C4-2B (cell line): ENCODE data around the gene MAPKBP1.

Experiments
- H3K27ac ChIP-seq: fragments of 450-650 bp; 2 replicates; pipeline ENCODE4 v1.5.1; 2017
- ZFX ChIP-seq: fragments of 450-650 bp; IDR thresholded peaks from 2 replicates; pipeline ENCODE4 v1.6.1; 2017
- TF ChIP-seq, protein P1 (sequence below): fragments of 450-650 bp; conservative IDR thresholded peaks from 2 replicates; pipeline ENCODE4 v1.5.1; 2017; ENCODE audit warnings: mild to moderate bottlenecking

MAPKBP1 gene

DNA sequence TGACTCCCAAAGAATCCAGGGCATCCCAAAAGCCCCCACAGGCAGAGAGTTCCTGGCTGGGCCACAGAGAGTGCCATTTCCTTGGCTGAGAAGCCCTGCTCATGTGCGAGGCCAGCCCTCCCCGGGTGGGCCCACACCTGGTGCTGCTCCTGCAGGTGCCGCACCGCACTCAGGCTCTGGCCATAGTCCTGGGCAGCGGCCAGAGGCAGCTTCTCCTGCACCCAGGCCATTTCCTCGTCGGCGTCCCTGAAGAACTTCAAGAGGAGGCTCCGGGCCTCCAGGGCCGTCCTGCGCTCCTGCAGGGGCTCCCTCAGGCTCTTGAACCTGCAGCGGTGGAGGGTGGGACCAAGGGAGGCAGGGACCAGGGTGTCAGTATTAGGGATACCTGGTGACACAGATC lies 82.4 kb downstream of the MAPKBP1 start:
- no peak overlapping the region for H3K27ac ChIP-seq
- no peak for TF ChIP-seq ZFX
- TF ChIP-seq, protein P1, sequence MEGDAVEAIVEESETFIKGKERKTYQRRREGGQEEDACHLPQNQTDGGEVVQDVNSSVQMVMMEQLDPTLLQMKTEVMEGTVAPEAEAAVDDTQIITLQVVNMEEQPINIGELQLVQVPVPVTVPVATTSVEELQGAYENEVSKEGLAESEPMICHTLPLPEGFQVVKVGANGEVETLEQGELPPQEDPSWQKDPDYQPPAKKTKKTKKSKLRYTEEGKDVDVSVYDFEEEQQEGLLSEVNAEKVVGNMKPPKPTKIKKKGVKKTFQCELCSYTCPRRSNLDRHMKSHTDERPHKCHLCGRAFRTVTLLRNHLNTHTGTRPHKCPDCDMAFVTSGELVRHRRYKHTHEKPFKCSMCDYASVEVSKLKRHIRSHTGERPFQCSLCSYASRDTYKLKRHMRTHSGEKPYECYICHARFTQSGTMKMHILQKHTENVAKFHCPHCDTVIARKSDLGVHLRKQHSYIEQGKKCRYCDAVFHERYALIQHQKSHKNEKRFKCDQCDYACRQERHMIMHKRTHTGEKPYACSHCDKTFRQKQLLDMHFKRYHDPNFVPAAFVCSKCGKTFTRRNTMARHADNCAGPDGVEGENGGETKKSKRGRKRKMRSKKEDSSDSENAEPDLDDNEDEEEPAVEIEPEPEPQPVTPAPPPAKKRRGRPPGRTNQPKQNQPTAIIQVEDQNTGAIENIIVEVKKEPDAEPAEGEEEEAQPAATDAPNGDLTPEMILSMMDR: no peak

GRCh38 chr15:41857316-41857715 lies 83.0 kb downstream of the MAPKBP1 start:
- H3K27ac ChIP-seq: no peak overlapping the region
- TF ChIP-seq, protein P1: no peak
- no peak for TF ChIP-seq ZFX

DNA sequence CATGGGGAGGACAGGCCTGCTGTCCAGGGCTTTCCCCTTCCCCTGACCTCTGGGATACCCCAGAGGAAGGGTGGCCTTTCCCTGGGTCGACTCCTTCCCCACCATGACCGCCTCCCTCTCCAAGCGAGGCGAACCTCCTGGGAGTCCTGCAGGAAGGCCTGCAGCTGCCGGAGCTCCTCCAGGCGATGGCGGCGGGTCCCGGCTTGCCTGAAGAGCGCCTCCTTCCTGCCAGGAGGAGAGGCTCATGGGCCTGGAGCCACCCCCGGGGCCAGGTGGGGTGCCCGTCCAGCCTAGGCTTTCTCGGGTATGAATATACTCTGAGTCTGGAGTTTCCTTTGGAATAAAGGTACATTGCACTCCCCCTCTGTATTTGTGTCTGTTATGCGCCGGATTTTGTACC lies 84.5 kb downstream of the MAPKBP1 start:
- no peak for TF ChIP-seq ZFX
- no peak overlapping the region for H3K27ac ChIP-seq

DNA sequence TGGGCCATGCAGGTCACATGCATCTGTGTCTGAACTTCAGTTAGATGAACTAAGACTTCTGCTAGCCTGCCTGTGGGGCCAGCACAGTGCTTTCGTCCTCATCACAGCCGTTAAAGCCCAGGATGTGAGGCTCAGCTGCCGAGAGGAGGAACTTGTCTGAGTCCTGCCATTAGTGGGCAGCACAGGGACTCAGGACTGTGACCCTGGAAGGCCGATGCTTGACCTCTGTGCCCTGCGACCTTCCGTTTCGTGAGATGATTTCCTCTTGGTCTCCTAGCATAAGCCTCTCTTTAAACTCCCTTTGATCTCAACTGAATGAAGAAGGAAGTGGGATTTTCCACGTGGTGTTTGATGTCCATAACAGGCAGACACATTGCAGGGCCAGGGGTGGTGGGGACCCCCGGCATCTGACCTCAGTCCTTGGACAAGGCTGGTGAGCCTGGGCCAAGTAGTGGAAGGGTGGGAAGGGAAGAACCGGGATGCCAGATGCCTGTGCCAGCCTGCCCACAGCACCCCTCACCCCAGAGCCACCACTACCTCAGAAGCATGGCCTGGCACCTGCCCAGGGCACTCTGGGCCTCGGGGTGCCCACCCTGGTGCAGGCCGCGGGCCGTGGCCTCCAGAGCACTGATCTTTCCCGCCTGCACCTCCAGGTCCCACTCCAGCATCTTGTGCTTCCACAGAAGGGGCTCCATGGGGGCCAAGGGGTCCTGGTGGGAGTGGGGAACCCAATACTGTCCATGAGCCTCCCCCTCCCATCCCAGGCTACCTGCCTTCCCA lies 86.0 kb downstream of the MAPKBP1 start:
- TF ChIP-seq, protein P1: no peak
- no peak for TF ChIP-seq ZFX

DNA sequence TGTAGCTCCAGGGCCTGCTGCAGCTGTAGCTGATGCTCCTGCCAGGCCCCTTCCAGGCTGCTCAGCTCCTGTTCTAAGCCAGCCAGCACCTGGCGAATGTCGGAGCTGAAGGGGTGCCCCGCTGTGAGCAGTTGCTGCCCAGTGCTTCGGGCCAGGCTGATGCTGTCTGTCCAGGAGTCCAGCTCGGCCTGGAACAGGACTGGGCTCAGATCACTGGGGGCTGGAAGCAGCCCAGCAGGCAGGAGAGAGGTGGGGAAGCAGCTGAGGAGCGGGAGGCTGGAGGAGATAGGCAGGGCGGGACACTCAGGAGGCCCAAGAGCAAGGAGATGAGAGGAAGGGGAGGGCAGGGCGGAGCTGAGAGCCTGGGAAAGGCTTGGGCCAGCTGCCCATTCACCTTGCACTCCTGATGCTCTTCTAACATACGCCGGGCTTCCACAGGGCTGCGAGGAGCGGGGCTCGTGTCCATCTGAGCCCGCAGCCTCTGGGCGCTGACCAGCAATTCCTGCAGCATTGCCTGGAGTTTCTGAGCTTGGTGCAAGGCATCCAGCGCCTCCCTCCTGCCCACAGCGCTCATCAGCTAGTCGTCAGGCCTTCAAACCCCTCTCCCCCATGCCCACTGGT lies 87.6 kb downstream of the MAPKBP1 start:
- TF ChIP-seq ZFX: no peak
- TF ChIP-seq, protein P1: no peak
- peak overlapping the region; percentile 78 for H3K27ac ChIP-seq

More for the DNA sequence above, 86.0 kb downstream of the MAPKBP1 start:
- H3K27ac ChIP-seq: no peak overlapping the region

DNA sequence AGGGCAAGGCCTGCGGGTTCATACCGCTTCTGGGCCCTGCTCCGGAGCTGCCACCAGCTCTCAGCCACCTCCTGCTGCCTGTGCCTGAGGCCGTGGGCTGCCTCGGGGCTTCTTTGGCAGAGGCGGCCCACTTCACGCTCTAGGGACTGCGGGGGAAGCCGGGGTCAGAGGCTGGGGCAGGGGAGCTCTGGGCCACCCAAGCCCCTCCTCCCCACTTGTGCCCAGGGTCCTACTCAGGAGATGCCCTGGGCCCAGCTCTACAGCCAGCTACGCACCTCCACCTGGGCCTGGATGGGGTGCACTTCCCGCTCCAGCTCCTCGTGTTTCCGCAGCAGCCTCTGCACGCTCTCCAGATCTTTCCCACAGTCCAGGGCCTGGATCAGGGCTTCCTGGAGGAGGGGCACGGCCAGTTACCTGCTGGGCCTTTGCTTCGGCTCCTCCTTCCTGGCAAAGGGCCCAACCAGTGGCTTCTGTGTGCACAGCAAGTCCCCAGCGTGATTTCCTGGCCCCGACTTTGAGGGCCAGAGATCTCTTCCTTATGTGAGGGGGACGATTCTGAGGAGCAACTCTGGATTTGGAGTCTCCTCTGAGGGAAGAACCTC lies 88.3 kb downstream of the MAPKBP1 start:
- H3K27ac ChIP-seq: peak overlapping the region; percentile 78
- peak; percentile 52; the same call in 1 of the 2 replicates for TF ChIP-seq ZFX
- TF ChIP-seq, protein P1: no peak

DNA sequence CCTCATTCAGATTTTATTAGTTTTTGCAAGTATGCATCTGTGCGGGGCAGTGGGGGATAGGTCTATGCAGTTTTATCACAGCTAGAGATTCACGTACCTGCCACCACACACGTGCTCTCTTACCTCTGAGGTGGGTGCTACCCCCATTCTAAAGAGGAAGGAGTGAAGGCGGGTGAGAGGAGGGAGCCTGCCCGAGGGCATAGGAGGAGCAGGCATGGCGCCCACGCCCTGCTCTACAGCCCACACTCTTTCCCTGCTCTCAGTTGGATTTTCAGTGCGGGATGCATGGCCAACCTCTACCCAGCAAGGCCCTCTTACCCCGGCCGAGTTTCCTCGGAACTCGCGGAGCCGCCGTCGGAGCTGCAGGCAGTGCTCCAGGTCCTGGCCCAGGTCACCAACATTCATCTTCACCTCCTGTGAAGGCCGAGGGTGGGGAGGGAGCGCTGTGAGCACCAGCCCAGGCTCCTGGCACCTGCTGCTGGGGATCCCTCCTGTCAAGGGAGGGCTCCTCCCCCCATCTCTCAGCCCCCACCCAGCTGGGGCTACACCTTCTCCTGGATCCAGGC lies 91.3 kb downstream of the MAPKBP1 start:
- H3K27ac ChIP-seq: no peak overlapping the region
- TF ChIP-seq ZFX: no peak
- TF ChIP-seq, protein P1: no peak
